NCI-H2107 treated with DMSO at 0.1 percent for 48 hours (cell line): ENCODE measurements around the gene MPHOSPH6.
"Not testable (repeated sequence)": the region's sequence is repeated elsewhere in the genome, so short reads cannot be mapped to it uniquely, and the experiment has no call there.

ENCODE experiments used
- DNase-seq: peaks from one replicate; lab custom pipeline; 2025; ENCODE audit not compliant: unreplicated experiment; lab: John Stamatoyannopoulos, UW

The MPHOSPH6 gene

DNA sequence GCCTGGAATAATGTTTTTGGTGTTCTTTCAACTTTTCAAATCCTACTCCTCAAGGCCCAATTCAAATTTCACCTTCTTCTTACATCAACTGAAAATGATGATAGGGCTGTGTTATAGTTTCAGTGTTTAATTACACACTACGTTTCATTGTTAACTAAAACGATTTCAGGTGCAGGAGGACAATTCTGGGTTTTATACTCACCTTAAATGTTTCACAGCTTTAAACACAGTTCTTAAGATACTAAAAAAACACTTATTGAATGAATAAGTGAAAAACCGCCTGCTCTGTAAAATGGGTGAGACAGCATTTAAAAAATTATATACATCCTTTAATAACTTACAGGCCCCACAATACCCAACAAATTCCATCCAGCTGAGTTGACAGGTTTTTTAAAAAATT, 6.2 kb upstream of the MPHOSPH6 start:
- DNase-seq: no peak

DNA sequence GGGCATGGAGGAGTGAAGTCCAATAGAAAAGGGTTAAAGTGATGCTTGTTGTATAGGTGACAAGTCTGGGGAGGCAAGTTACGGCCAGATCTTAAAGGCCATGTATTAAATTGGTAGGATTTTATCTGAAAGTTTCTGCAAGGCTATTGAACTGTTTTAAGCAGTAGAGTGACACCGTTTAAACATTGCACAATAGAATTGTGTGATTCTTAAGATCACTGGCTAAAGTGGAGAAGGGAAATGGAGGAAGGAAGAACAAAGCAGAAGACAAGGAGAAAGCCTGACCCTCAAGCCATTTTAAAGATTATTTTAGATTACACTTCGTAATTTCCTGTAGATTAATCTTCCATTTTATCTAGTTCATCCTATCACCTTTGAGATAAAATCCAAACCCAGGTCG, 5.6 kb upstream of the MPHOSPH6 start:
- no peak for DNase-seq

DNA sequence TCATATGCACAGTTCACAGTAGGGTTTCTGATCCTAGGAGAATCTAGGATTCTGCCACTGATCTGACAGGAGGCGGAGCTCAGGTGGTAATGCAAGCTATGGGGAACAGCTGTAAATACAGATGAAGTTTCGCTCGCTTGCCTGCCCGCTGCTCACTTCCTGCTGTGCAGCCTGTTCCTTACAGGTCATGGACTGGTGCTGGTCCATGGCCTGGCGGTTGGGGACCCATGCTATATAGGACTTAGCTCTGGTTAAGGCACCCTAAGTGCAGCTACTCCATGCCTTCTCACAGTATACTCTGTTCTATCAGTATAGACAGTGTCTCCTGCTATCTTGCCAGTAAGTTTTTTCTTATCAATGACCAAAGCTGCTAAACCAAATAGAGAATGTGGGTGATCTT, 2.4 kb downstream of the MPHOSPH6 start:
- no peak for DNase-seq

DNA sequence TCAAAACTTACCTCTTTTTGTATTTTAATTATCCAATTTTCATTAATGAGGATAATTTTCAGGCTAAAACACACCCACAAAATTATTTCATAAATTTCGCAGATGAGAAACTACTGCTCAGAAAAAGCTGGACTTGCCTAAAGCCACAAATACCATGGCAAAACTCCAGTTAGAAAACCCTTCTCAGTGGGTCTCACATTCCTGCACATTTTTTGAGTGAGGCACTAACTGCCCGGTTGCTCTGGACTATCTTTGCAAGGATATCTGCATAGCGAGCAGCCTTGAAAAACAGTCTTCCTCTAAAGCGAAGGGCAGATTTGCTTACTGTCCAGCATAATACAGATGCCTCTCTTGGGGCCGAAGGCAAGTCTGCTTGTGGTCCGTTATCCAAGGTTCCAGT, 9.8 kb downstream of the MPHOSPH6 start:
- DNase-seq: no peak

DNA sequence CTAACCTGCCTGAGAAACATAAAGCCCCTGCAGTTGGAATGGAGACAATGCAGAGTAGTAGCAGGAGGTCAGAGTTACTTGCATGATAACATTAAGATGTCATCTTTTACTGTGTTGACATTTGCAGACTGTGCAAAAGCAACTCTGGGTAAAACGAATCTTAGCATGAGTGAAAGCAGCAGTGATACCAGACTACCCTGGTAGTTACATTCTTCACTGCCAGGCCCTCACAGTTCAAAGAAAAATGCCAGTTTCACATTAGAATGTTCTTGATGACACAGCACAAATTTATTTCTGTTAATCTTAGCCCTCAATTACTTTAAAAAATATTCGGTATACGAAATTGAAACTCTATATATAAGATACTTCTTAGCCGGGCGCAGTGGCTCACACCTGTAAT, 12.2 kb downstream of the MPHOSPH6 start:
- no peak for DNase-seq

DNA sequence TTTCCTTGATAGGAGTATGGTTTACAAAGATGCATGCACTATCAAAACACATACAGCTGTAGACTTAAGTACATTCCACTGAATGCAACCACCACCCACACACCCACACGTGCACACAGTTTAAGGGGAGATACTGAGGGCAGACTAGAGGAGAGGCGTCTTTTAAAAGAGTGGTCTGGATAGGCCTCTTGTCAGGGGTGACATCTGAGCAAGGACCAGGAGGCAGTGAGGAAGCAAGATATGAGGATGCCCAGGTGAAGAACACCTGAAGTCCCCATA, 12.6 kb downstream of the MPHOSPH6 start:
- DNase-seq: no peak

DNA sequence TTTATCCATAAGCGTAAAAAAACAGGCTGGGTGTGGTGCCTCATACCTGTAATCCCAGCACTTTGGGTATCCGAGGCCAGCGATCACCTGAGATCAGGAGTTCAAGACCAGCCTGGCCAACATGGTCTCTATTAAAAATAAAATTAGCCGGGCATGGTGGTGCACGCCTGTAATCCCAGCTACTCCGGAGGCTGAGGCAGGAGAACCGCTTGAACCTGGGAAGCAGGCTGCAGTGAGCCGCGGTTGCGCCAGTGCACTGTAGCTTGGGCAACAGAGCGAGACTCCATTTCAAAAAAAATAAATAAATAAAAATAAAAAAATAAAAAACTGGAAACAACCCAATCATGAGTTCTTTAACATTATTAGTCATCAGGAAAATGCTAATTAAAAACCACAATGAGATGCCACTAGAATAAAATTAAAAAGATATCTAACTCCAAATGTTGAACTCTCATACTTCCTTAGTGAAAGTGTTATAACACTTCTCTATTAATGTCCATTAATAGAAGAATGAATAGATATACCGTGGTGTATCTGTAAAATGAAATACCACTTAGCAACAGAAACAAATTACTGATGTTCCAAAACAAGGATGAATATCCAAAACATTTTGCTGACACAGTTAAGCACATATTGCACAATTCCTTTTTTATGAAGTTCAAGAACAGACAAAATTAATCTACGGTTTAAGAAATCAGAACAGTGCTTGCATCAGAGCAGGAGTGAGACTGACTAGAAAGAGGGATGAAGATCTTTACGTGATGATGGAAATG, 13.1 kb downstream of the MPHOSPH6 start:
- DNase-seq: no peak

DNA sequence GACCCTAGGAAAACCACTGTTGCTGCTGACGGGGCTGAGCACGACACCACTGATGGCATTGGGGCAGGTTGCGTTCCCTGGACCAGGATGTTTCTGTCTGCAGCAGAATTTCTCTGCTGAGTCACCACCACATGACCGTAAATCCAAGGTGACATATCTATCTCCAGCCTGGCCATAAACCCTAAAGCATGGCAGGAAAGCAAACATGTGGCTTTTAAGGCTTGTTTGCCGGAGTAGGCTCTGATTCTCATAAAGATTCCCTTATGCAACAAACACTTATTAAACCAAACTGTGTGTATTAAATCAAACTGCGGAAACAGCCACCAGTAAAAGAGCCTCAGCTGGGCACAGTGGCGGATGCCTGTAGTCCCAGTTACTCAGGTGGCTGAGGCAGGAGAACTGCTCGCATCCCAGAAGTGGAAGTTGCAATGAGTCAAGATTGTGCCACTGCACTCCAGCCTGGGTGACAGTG, 17.3 kb downstream of the MPHOSPH6 start:
- no peak for DNase-seq

DNA sequence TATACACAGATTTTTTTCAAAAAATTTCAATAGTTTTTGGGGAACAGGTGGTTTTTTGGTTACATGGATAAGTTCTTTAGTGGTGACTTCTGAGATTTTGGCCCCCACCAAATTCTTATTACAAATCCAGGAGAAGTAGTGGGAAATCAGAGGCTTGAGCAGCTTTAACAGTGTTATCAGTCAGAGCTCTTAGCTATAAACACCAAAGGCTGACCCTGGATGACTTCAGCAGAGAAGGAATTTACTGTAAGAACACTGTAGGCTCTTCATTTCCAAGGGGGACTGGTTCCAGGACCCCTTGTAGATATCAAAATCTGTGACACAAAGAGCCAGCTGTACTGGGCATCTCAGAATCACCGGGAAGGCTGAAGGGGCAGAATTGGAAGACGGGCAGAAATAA, 17.8 kb downstream of the MPHOSPH6 start:
- no peak for DNase-seq

DNA sequence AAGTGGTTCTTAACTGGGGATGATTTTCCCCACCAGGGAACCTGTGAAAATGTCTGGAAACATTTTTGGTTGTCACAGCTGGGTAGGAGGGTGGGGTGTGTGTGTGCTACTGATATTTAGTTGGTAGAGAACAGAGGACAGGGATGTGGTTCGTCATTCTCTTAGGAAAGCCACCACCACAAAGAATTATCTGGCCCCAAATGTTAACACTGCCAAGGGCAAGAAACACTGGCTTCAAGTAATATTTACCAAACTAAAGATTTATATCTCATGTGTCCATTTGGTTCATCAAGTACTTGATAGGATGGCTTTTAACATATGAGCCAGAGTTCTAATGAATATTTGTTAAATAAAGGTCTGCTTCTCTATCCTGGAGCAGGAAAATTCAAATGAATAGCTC, 19.5 kb downstream of the MPHOSPH6 start:
- no peak for DNase-seq

DNA sequence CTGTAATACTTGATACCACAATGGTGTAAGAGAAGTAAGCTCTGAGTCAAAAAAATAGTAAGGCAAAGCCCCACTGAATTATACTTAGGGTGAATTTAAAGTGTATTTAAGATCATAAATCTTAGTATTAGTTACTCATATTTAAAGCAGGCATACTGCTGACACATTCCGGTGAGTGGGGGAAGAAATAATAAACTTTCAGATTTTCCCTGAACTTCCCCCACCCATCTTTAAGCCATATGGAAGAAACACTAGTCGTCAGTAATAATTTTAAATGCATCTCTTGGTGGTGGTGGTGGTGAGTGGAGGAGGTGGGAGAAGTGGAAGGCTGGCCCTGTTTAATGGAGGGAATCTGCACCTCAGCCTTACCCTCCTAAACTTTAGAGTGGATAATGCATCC, 20.5 kb downstream of the MPHOSPH6 start:
- no peak for DNase-seq

DNA sequence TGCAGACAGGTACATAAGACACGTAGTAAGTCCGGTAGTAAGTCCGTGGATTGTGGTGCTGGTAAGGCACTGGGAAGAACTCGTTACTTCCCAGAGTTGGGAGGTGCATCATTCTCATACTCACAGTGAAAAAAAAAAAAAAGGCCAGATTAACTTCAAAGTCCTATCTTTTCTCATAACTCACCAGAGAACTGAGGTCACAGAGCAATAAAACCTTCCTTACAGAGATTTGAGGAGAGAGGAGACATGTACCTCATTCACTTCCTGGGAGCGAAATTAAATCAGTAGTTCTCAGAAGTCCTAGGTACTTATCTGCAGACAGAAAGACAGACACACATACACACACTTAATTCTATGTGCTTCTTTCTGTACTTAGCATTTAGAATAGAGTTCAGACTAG, 22.5 kb downstream of the MPHOSPH6 start:
- DNase-seq: no peak

DNA sequence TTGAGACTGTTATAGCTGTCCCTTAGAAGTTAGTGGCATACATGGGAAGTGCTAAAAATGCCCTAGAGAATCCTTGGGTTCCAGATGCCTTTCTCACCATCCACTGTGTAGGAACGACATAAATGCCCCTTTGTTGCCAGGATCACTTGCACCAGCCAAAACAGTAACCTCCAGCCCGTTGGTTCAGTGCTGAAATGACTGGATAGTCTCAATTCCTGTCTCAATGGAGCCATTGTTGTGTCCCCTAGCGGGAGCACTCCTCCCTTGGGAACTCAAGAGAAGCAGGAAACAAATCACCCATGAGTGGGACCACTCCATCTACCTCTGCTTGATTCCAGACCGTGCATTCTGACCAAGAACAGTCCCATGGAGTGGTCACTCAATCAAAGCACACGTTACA, 23.1 kb downstream of the MPHOSPH6 start:
- no peak for DNase-seq

DNA sequence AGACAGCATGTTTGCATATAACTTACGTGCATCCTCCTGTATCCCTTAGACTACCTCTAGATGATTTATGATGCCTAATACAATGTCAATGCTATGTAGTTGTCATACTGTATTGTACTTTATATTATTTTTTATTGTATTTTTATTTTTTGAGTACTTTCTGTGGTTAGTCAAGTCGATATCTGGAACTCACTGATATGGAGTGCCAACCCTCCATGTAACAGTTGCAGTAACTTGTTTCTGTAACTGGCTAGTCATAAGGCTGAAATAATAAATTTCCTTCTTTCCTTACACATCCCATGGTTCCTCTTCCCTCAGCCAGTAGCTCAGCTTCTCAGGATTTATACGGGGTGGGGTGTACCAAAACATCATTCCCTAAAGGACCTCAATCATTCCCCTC, 23.5 kb downstream of the MPHOSPH6 start:
- DNase-seq: no peak

DNA sequence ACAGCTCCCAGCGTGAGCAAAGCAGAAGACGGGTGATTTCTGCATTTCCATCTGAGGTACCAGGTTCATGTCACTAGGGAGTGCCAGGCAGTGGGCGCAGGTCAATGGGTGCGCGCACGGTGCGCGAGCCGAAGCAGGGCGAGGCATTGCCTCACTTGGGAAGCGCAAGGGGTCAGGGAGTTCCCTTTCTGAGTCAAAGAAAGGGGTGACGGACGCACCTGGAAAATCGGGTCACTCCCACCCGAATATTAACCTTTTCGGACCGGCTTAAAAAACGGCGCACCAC, 30.8 kb downstream of the MPHOSPH6 start:
- DNase-seq: not testable (repeated sequence)

DNA sequence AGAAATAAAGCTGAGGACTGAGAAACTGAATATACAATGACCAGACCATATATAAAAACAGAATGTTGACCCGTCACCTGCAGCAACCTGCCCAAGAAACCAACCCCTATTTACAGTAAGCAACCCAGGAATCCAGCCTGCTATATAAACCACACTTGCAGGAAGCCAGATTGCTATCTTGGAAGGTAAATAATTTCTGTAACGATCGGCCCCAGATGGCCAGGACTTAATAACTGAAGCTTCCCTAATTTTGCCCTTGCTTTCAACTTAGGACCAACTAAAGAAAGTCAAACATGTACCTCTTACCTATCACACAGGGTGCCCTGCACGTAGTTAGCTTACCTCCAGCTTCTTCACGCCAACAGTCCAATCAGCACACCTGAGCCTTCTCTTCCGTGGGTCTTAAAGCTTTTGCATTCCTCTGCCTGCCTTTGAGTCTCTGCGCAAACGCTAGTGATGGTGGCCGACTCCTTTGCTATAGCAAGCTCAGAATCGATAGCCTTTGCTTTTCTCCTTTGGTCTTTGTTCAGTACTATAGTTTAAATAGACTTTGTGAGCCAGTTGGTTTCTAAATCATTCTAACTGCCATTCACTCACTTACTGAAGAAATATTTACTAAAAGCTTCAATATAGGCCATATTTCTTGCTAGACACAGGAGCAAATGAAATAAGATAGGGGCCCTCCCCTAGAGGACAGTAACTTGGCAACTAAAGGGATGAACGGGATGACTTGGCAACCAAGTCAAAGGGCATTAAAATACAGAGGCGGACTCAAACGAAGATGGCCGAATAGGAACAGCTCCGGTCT, 31.3 kb downstream of the MPHOSPH6 start:
- DNase-seq: no peak

DNA sequence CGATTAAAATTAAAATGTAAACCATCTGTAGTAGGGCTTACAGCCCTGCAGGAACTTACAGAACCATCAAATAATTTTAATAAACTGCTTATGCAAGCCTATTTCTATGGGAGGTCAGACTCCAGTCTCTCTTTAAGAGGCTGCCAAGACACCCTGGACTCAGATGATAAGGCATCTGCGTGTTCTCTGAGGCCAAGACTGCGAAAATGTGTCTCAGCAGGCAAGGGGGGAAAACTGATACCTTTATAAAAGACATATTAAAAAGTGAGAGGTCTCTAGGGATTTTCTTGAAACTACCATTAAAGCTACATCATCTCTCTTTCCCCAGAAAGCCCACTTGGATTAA, 32.2 kb downstream of the MPHOSPH6 start:
- DNase-seq: no peak

DNA sequence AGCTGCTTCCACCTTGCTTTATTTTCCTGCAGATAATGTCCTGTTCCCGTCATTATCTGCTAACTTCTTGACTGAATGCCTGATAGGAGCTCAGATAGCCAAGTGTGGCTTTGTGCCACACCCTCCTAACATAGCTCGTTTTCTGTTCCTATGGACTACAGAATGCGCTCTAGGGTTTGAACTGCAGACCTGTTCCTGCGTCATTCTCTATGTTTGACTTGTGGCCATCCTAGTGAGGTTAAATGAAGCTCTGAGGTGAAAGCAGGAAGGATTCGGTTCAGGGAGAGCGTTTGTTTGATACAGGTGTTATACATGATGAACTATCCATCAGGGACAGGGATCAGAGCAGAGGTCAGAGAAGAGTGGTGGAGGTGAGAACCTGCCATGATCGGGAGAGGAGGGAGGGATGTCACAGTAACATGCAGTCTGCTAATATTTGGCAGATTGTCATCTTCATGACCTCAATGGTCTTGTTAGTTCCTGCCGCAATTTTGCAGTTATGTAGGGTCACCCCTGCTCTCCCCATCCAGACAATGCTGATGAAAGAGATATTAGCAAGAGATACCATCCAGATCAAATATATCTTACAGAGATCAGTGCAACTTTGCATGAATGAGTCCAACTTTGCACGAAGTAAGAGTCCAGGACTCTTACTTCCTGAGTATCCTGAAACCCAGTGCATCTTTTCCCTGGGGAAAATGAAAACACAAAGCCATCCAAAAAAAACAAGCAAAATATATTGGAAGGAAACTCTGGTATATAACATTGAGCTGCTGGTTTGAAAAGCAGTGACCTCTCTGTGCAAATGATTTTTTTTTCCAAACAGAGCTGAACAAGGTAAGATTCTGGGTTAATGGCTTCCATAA, 32.8 kb downstream of the MPHOSPH6 start:
- DNase-seq: no peak

DNA sequence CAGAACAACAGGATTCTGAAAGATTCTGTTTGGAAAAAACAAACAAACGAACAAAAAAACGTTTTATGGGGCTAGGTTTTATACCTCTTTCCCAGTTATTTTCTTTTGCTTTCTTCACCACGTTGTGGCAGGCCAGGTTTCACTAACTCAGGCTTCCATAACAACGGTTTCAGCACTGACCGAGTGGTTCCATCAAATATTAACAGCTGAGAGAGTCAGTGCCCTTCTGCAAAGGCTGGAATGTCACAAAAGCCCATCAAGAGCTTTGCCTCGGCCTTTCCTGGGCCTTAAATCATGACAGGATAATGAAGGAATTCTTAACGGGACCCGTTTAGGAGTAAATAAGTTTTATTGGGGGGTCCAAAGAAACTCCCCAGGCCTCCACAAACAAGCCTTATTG, 34.2 kb downstream of the MPHOSPH6 start:
- DNase-seq: no peak

DNA sequence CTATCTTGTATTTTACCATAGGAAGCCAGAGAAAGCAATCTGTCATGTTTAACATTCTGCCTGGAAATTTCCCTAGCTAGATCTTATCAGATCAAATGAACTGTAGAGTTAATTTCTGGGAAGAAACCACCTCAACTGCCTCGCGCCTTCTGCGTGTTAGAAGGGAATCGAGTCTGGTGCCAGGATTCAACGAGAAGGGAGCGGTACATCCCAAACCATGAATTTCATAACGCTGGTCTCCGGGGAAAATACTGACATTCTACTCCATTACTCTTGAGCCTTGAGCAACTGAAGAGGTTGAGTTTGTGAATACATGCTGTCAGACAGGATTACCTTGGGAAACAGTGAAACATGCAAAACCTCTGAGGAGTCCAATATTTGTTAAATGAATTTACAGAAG, 35.2 kb downstream of the MPHOSPH6 start:
- no peak for DNase-seq

DNA sequence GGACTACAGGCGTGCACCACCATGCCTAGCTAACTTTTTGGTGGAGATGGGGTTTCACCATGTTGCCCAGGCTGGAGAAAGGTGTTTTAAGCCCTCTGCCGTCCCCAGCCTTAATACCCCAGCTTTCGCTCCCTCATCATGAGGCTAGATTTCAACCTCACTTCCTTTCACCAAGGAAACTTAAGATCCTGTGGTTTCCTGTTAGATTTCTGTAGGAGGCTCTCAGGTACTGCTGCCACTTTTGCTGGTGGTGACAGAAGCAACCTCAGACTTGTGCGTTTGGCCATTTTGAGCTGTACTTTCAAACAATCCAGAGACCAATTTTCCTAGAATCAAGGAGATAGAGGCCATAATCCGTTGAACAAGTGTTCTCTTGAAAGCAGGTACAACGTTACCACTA, 36.2 kb downstream of the MPHOSPH6 start:
- no peak for DNase-seq

DNA sequence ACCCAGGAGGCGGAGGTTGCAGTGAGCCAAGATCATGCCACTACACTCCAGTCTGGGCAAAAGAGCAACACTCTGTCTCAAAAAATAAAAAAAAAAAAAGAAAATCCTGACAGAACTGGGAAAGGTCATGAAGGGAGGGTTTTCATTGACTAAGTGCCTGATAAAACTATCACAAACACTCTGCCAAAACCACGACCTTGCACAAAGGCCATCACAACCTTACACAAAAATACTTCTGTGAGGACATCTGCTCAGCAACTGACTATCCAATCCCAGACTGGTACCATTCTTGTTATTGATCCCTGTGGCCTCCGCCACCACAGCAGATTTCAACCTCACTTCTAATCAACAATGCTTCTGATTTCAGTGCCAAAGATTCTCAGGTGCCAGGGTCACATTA, 40.1 kb downstream of the MPHOSPH6 start:
- no peak for DNase-seq
